ENCODE results near the gene RNFT1. TPM values are rescaled to one million over a fixed set of nuclear protein-coding genes. Genes with fewer than 3 reads are reported as not detected.

The RNFT1 gene
- polyA plus RNA-seq, 4 donors, result 15.4 to 36.1 (median 21.3) TPM

DNA sequence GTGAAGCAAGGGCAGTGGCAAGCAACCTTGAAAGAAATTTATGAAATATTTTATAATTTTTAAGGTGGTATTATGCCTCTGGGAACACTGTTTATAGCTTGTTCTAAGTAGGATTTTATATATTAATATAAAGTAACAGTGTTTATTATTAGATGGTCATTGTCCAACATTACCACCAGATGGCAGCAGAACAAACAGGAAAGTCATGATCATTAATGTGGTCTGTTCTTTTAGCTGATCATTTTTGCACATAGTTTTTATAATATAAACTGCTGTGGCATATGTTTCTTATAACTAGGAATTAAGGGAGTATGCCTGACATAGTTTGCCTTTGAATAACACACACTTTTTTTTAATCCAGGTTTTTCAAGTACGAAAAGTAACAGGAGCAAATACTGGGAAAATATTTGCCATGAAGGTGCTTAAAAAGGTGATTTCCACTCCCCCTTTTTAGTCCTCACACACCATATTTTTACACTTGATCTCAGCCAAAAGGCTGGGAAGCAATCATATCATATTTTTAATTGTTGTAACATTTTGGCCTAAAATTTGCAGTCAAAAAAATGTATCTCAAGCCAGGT lies 50.2 kb downstream of the RNFT1 start:
- H3K4me1 ChIP-seq (ENCODE audit: control insufficient read depth in 3 of 3, insufficient read depth in 2 of 3, low read depth in 1 of 3, low read length in 2 of 3), result no peaks in the 10 kb centered on the region
- FAIRE-seq, result peak; percentile 64
- H3K27me3 ChIP-seq (ENCODE audit: control insufficient read depth in 3 of 3, insufficient read depth in 3 of 3, low read length in 3 of 3), result no peaks in the 10 kb centered on the region
- no peak overlapping the region for H3K27ac ChIP-seq (ENCODE audit: low read depth in 1 of 3, low read length in 2 of 3)
- no peaks in the 10 kb centered on the region for H3K9me3 ChIP-seq (ENCODE audit: control insufficient read depth in 2 of 2, insufficient read depth in 1 of 2, low read depth in 1 of 2, low read length in 1 of 2)
- H3K4me3 ChIP-seq (ENCODE audit: low read depth in 1 of 3, low read length in 3 of 3), result no peak overlapping the region
- peaks cover 6 to 49% (median 10%) of the 10 kb centered on the region in 3 donors for H3K36me3 ChIP-seq (ENCODE audit: control insufficient read depth in 3 of 3, insufficient read depth in 2 of 3, low read depth in 1 of 3, low read length in 3 of 3)
- DNase-seq, result peak; percentile 46 to 50
- WGBS, 3 donors, result 76 to 100% (median 88%) methylated on average over 1 of the region's 1 CpG

DNA sequence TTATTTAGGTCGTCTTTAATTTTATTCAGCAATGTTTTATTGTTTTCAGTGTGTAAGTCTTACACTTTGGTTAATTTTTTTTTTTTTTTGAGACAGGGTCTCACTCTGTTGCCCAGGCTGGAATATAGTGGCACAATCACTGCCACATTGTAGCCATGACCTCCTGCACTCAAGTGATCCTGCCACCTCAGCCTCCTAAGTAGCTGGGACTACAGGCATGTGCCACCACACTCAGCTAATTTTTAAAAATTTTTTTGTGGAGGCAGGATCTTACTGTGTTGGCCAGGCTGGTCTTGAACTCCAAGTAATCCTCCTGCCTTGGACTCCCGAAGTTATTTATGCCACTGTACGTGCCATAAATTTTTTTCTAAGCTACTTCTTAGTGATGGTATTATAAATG lies 57.1 kb downstream of the RNFT1 start:
- Histone ChIP-seq H3K4me3 (ENCODE audit: low read depth in 1 of 3, low read length in 3 of 3) (no peak overlapping the region), H3K27me3 (ENCODE audit: control insufficient read depth in 3 of 3, insufficient read depth in 3 of 3, low read length in 3 of 3) (no peaks in the 10 kb centered on the region), H3K27ac (ENCODE audit: low read depth in 1 of 3, low read length in 2 of 3) (no peak overlapping the region), H3K9me3 (ENCODE audit: control insufficient read depth in 2 of 2, insufficient read depth in 1 of 2, low read depth in 1 of 2, low read length in 1 of 2) (no peaks in the 10 kb centered on the region), H3K36me3 (ENCODE audit: control insufficient read depth in 3 of 3, insufficient read depth in 2 of 3, low read depth in 1 of 3, low read length in 3 of 3) (peaks cover 0 to 22% (median 5%) of the 10 kb centered on the region in 3 donors), H3K4me1 (ENCODE audit: control insufficient read depth in 3 of 3, insufficient read depth in 2 of 3, low read depth in 1 of 3, low read length in 2 of 3) (no peaks in the 10 kb centered on the region)
- WGBS, 3 donors, result 84 to 91% (median 90%) methylated on average over 3 of the region's 3 CpGs
- DNase-seq (no peak), FAIRE-seq (no peak)

DNA sequence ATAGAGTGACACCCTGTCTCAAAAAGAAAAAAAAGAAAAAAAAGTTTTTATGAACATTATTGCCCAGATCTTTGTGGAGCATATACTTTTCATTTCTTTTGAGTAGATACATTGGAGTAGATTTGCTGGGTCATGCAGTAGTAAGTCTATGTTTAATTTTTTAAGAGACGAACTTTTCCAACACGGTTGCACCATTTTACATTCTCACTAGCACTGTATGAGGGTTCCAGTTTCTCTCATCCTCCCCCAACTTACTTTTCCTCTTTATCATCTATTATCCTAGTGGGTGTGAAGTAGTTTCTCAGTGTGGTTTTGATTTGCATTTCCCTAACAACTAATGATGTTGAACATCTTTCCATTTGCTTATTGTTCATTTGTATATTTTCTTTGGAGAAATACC lies 61.1 kb downstream of the RNFT1 start:
- no peak for FAIRE-seq

More for the DNA sequence above, 61.1 kb downstream of the RNFT1 start:
- DNase-seq, result no peak
- Histone ChIP-seq H3K9me3 (ENCODE audit: control insufficient read depth in 2 of 2, insufficient read depth in 1 of 2, low read depth in 1 of 2, low read length in 1 of 2) (no peaks in the 10 kb centered on the region), H3K27me3 (ENCODE audit: control insufficient read depth in 3 of 3, insufficient read depth in 3 of 3, low read length in 3 of 3) (no peaks in the 10 kb centered on the region), H3K36me3 (ENCODE audit: control insufficient read depth in 3 of 3, insufficient read depth in 2 of 3, low read depth in 1 of 3, low read length in 3 of 3) (peaks cover 2 to 22% (median 4%) of the 10 kb centered on the region in 3 donors), H3K4me1 (ENCODE audit: control insufficient read depth in 3 of 3, insufficient read depth in 2 of 3, low read depth in 1 of 3, low read length in 2 of 3) (no peaks in the 10 kb centered on the region), H3K27ac (ENCODE audit: low read depth in 1 of 3, low read length in 2 of 3) (no peak overlapping the region), H3K4me3 (ENCODE audit: low read depth in 1 of 3, low read length in 3 of 3) (no peak overlapping the region)
- WGBS, 3 donors, result 73 to 95% (median 88%) methylated on average over 2 of the region's 2 CpGs

Other genes with a start within 250 kb of the RNFT1 start
- 10 to 100 TPM in 1 of 4 donors, 1 to 10 TPM in 3; 5.2 to 11.9 (median 7.4) TPM for gene TUBD1, start 71.8 kb downstream of the RNFT1 start, polyA plus RNA-seq
- 10 to 100 TPM in 2 of 4 donors, 1 to 10 TPM in 2; 6.5 to 25.8 (median 9.8) TPM for gene RPS6KB1, start 71.6 kb downstream of the RNFT1 start, polyA plus RNA-seq
- 10 to 100 TPM in 1 of 4 donors, 1 to 10 TPM in 3; 2.2 to 11.2 (median 3.7) TPM for gene HEATR6, start 114.2 kb upstream of the RNFT1 start, polyA plus RNA-seq
- gene CA4, start 185.2 kb upstream of the RNFT1 start, polyA plus RNA-seq, result 10 to 100 TPM in 1 of 4 donors, 1 to 10 TPM in 1, not detected in 2; 3.6 to 11.7 TPM